SKM-1 (cell line): Measurements from ENCODE around the gene RALA.

Experiments
- DNase-seq: peaks from one replicate; lab custom pipeline; 2025; ENCODE audit not compliant: unreplicated experiment; lab: John Stamatoyannopoulos, UW

Gene RALA

GRCh38 chr7:39609935-39610263 lies 13.5 kb upstream of the RALA start:
- DNase-seq, result no peak

DNA sequence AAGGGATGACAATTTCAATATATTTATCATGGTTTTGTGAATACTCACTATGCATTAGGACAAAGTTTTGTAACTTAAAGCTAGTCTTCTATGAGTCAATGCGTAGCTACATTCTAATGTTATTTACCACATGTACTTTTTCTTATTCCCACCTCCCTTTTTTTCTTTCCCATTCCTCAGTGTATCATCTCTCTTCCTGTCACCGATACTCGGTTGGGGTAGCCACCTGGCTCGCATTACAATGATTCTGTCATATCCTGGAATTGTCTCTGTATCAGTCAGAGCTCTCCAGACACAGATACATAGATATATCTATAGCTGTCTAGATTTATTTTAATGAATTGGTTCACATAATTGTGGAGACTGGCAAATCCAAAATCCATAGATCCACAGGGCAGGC lies 9.8 kb upstream of the RALA start:
- no peak for DNase-seq

GRCh38 chr7:39614299-39614698 lies 9.1 kb upstream of the RALA start:
- DNase-seq, result no peak

DNA sequence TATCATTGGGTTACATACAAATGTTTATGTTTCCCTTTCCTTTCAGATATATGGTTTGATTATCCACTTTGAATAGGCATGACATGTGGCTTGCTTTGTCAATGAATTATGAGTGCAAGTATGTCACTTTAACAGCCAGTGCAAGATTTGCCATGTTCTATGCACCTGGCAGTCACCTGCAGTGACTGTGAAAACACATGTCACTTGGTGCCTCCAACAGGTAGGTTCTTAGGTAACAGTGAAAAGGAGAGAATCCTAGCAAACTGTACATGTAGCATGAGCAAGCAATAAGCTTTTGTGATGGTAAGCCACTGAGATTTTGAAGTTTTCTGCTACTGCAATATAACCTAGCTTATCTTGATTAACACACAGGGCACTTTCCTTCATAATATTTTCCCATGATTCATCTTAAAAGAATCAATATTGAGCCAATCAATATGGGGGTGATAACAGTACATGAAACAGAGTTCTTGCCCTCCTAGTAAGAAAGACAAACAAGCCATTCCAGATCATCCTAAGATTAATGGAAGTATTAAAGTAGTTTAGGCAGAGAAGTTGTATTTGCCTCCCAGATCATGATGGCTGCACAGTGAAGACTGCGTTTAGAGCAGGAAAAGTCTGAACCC lies 7.9 kb upstream of the RALA start:
- no peak for DNase-seq

DNA sequence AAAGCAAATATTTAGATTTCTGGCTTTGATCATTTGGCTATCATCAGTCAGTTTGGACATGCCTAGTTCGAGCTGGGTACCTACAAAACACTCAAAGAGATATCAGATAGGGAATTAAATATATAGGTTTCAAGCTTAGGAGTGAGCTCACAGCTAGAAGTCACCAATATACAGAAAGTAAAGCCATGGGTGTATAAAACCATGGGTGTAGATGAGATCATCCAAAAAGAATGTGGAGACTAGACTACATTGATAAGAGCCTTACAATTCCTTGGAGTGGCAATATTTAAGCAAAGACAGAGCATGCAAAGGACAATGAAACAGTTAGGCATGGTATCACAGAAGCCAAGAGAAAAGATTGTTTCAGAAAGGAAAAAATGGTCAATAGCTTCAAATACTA lies 7.2 kb upstream of the RALA start:
- DNase-seq, result no peak

DNA sequence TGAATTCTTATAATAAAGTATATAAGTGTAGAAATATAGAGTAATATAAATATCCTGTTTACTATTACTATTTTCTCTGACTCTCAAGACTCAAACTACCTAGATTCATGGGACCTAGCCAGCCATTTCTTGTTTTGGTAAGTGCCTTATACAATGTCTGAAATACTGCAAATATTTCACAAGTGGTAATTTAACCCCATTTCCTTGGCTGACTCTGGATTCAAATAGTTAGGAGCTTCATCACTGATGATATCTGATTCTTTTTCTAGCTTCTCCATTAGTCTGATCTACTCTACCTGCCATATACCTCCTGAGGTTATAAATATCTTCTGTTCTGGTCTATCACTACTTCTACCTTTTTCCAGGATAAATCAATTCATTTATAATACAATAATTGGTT lies 6.4 kb upstream of the RALA start:
- no peak for DNase-seq

DNA sequence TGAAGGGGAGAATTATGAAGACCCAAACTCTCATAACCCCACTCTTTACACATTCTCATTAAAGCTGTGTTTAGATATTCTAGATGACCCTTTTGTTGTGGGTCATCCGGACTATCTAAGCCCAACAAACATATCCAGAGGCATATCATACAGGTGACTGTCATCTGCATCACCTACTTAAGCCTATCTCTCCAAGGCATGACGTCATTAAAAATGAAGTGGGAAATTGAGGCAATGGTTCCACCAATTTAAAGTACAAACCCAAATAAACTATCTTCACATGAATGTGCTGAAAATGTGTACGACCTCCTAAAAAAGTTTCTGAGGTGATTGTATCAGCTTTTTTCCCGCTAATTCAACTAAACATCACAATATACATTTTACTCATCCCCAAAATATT lies 4.5 kb upstream of the RALA start:
- DNase-seq, result no peak

- no peak for DNase-seq
Observed at GRCh38 chr7:39620486-39620885, 2.9 kb upstream of the RALA start.

DNA sequence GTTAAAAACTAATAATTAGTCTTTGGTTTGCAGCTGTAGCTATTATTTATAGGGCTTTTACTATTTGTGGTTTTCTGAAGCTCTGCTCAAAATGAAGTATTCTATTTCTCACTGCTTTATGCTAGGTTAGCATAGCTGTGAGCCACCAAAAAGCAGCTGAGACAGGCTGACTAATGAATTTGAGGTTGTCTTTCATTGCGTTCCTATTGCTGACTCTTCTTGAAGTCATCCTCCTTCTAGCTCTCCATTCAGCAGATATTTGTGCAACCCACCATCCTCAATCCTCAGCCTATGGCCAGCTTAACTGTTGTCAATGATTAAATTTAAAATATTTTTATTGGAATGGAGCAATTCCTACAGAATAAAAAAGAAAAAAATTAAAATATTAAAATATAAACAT lies 2.1 kb upstream of the RALA start:
- no peak for DNase-seq

GRCh38 chr7:39621784-39622411 lies 1.5 kb upstream of the RALA start:
- peak; percentile 82 for DNase-seq

- no peak for DNase-seq
Observed at GRCh38 chr7:39622609-39623008, 763 bp upstream of the RALA start.

- DNase-seq, result no peak
Observed at GRCh38 chr7:39623732-39624441, 515 bp downstream of the RALA start.

GRCh38 chr7:39624442-39624807 lies 1.1 kb downstream of the RALA start:
- no peak for DNase-seq

DNA sequence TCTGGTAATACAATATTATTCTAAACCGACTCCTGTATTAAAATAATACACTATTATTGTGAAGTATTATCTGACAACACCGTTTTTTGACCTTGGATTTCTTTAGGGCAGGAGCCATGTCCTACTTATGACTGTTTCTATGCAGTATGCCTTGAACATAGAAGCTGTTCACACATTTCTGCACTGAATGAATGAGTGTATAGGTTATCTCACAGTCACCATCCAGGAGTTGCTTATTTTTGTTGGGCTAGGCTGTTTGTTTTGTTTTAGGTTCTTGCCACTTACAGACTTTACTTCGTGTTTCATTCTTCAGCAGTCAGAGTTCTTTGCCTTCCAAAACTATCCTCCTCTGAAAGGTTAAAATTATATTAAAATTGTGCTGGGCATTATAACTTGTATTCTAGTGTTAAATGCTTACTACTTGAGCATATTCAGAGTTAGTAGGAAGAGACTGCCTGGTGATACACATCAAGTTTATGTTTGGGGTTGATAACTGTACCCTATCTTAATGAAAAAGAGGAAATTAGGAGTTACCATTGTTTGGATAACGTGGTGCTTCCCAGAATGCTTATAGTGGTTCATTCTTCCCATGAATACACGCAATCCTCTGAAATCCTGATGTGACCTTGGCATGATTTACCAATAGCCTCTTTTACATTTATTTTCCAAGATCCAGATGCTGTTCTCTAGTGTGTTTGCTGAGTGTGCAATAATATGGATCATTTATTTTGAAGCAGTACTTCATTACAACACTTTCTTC lies 1.7 kb downstream of the RALA start:
- no peak for DNase-seq

DNA sequence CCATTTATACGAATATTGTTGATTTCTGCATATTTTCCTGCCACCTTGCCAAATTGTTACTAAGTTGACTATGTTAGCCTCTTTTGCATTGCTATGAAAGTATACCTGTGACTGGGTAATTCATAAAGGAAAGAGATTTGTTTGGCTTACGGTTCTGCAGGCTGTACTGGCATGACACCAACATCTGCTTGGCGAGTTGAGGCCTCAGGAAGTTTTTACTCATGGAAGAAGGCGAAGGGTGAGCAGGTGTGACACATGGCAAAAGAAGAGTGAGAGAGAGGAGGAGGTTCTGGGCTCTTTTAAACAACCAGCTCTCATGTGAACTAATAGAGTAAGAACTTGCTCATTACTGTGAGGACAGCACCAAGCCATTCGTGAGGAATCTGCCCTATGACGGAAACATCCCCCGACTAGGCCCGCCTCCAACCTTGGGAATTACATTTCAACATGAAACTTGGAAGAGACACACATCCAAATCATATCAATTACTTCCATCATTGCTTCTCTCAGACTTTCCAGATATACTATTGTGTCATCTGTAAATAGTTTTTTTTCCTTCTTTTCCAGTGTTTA lies 8.4 kb downstream of the RALA start:
- no peak for DNase-seq

- DNase-seq, result no peak
Observed at GRCh38 chr7:39633563-39634477, 10.4 kb downstream of the RALA start.

- DNase-seq, result no peak
Observed at GRCh38 chr7:39634478-39634805, 11.1 kb downstream of the RALA start.

- DNase-seq, result no peak
Observed at GRCh38 chr7:39637400-39637799, 14.0 kb downstream of the RALA start.

DNA sequence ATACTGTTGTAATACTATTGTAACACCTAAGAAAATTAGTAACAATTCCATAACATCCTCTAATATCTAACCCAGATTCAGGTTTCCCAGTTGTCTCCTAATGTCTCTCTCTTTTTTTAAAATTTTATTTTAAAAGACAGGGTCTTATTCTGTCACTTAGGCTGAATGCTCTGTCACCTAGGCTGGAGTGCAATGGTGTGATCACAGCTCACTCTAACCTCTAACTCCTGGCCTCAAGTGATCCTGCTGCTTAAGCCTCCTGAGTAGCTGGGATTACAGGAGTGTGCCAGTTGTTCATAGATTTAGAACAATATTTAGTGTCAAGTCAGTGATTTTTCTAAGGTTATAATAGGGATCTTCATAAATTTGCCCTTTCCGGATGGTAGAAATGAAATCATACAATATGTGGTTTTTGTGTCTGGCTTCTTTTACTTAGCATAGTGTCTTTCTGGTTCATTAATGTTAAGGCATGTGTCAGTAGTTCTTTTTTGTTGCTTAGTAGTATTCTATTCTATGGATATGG lies 14.7 kb downstream of the RALA start:
- DNase-seq, result no peak

DNA sequence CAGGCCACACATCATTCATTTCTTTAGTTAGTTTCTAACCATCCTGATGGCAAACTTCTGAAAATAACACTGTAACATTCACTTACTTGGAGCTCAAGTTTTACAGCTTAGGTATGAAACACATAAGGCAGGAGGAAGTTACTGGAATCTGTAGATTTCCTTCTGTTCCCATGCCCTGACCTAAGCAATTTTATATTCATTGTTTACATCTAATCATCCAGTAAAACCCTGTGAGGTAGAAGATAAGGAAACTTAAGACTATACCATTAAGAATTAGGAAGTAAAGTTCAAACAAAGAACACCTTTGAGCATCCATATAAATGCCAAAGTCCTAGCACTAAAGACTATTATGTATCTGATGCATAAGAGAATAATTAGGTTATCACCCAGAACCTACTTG lies 19.5 kb downstream of the RALA start:
- no peak for DNase-seq

DNA sequence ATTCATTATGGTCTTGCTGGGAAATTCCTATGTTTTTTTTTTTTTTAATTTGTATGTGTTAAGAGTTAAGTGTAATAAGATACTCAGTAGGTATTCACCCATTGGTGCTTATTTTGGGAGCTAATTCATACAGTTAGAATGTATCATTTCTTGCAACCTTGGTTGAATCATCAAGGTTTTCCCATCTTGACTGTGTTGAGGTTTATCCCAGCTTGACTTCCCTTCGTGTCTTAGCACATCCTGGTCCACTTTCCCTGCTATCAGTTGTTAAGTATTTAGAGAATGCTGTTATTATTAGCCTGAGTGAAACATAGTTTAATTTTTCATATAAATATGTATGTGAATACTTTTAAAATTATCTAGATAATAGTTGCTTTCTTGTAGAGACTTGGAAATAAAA lies 20.8 kb downstream of the RALA start:
- no peak for DNase-seq
